NCI-H187 (cell line): ENCODE measurements around the gene NOS1.
"Not testable (repeated sequence)": the region's sequence is repeated elsewhere in the genome, so short reads cannot be mapped to it uniquely, and the experiment has no call there.

Experiments
- DNase-seq, 2 experiments: peaks; one replicate each; lab custom pipeline; 2025; lab: John Stamatoyannopoulos, UW

NOS1 gene

DNA sequence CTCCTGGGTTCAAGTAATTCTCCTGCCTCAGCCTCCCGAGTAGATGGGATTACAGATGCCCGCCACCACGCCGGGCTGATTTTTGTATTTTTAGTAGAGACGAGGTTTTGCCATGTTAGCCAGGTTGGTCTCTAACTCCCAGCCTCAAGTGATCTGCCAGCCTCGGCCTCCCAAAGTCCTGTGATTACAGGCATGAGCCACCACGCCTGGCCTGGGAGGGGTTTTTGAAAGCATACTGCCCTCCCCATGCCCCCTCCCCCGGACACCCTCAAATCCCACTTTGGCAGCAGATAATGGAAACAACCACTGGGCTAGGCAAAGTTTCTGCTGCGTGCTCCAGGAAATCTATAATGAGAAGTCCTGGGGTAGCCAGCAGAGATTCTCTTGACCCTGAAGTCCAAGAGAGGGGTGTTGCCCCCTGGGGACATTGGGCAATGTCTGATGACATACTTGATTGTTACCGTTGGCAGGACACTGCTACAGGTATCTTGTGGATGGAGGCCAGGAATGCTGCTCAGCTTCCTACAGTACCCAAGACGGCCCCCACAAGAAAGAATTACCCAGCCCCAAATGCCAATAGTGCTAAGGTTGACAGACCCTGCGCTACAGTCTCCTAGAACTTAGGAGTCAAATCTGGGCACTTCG, 152.5 kb downstream of the NOS1 start:
- no peak for DNase-seq

DNA sequence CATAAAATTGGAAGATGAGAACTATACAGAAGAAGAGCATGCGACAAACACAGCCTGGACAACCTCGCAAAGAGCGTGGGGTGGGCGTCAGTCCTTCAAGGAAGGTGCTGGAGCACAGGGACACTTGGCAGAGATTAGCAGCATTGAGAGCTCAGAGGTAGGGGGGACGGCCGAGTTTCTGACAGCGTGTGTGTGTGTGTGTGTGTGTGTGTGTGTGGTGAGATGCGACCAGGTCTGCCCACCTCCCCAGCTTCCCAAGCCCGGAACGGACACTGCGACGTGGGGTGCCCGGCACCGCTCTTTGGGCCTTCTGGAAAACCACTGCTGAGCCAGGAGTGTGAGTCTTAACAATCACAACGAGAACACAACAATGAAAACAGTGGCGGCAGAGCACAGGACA, 153.2 kb downstream of the NOS1 start:
- DNase-seq = no peak

DNA sequence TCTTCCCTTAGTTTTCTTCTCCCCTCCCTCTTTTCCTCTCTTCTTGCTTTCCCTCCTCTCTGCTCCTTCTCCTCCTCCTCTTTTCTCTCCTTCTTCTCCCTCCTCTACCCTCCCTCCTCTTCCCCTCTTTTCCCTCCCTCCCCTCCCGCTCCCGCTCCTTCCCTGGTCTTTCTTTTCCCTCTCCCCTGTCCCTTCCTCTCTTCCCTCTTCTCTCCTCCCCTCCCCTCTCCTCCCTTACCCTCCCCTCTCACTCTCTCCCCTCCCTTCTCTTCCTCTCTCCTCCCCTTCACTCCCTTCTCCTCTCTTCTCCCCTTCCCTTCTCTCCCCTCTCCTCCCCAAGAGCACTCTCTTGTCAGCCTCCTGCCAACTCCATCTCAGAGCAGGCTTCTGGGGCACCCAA, 153.8 kb downstream of the NOS1 start:
- no peak for DNase-seq

- DNase-seq = no peak
Measured at GRCh38 chr12:117202556-117202955, 158.9 kb downstream of the NOS1 start.

DNA sequence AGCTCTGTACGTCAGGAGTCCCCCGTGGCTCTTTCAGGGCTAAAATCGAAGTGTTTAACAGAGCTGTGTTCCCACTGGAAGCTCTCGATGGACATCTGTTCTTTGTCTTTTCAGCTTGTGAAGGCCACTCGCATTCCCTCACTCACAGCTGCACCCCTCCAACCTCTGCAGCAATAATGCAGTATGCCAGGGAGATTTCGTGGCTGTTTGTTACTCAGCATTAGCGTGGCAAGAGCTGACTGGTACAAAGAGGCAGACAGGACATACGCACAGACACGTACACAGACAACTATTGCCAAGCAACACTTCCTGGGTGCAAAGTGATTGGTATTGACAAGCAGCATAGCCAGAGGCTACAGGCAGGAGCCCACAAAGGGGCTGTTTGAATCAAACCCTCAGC, 159.4 kb downstream of the NOS1 start:
- no peak for DNase-seq

GRCh38 chr12:117199956-117200744, 161.3 kb downstream of the NOS1 start:
- not testable (repeated sequence) for DNase-seq

DNA sequence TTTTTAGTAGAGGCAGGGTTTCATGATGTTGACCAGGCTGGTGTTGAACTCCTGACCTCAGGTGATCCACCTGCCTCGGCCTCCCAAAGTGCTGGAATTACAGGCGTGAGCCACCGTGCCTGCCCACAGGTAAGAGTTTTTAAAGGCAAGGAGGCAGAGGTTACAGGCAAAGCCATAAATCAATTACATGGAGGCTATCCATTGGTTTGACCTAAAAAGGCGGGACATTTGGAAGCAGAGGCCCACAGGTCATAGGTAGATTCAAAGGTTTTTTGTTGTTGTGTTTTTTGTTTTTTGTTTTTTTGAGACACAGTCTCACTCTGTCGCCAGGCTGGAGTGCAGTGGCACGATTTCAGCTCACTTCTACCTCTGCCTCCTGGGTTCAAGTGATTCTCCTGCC, 165.1 kb downstream of the NOS1 start:
- not testable (repeated sequence) for DNase-seq

DNA sequence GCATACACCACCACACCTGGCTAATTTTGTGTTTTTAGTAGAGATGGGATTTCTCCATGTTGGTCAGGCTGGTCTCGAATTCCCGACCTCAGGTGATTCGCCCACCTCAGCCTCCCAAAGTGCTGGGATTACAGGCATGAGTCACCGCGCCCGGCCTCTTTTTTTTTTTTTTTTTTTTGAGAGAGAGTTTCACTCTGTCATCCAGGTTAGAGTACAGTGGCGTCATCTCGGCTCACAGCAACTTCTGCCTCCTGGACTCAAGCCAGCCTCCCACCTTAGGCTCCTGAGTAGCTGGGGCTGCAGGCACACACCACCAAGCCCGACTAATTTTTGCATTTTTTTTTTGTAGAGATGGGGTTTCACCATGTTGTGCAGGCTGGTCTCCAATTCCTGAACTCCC, 166.4 kb downstream of the NOS1 start:
- not testable (repeated sequence) for DNase-seq

DNA sequence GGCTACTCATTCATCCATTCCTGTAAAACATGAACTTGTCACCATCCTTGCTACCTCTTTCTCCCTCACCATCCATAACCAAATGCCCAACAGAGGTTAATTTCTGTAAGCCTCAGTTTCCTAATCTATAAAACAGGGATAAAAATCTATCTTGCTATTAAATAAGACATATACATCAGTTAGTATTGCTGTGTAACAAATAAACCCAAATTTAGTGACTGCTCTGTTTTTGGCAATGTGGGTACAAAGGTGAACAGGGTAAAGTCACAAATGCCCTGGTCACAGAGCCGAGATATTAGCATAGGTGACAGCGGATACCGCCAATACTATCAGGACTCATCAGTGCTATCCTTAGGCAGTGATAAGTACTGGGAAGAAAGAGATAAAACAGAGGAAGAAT, 167.5 kb downstream of the NOS1 start:
- DNase-seq = no peak

DNA sequence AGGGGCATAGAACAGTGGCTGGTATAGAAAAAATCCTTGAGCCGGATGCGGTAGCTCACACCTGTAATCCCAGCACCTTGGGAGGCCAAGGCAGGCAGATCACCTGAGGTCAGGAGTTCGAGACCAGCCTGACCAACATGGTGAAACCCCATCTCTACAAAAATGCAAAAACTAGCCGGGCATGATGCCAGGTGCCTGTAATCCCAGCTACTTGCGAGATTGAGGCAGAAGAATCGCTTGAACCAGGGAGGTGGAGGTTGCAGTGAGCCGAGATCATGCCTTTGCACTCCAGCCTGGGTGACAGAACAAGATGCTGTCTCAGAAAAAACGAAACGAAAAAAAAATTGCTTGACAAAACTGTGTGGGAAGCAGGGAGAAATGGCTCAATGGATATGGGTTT, 168.8 kb downstream of the NOS1 start:
- not testable (repeated sequence) for DNase-seq

- DNase-seq = no peak
Measured at GRCh38 chr12:117192057-117192456, 169.4 kb downstream of the NOS1 start.

DNA sequence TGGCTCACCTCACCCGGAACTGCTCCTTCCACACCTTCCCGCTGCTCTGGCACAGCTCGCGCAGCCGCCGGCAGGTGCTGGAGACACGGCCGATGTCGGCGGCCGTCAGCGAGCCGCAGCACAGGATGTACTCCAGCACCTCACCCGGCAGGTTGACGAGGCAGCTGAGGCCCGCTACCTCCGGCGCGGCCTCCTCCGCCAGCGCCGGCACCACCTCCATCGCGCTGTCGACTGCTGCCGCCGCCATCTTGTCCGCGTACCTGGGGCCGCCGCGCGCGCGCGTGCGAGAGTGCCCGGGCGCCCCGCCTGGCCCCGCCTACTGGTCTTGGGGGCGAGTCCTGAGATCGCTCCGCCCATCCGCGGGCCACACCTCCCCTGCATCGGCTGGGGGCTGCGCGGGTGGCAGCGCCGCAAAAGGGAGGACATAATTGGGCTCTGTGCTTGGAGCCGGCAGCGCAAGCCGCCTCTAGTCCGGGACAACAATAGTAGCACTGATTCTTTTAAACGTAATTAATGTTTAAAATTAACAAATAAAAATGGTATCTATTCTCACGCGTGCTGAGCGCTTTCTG, 171.1 kb downstream of the NOS1 start, which contains the start of gene FBXO21:
FBXO21 (minus strand) TSS at position 261 of the 572 bp plus-strand sequence; CDS start at position 247, 14 bp downstream.
- peak; percentile 83 to 92 for DNase-seq

- DNase-seq = no peak
Measured at GRCh38 chr12:117189725-117190209, 171.7 kb downstream of the NOS1 start.

- DNase-seq = no peak
Measured at GRCh38 chr12:117188961-117189724, 172.3 kb downstream of the NOS1 start.

- DNase-seq = no peak
Measured at GRCh38 chr12:117188121-117188665, 173.2 kb downstream of the NOS1 start.

- no peak for DNase-seq
Measured at GRCh38 chr12:117187421-117187820, 174.0 kb downstream of the NOS1 start.

DNA sequence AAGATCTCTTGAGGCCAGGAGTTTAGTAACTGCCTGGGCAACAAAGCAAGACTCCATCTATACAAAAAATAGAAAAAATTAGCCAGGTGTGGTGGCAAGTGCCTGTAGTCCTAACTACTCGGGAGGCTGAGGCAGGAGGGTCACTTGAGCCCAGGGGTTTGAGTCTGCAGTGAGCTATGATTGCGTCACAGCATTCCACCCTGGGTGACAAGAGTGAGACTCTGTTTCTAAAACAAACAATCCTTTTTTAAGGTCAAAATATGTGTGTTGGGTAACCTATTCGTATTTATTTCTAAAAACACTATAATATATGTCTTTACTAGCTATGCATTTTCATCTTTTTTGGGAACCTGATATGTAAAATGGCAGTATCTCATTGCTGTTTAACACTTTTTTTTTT, 178.6 kb downstream of the NOS1 start:
- no peak for DNase-seq

DNA sequence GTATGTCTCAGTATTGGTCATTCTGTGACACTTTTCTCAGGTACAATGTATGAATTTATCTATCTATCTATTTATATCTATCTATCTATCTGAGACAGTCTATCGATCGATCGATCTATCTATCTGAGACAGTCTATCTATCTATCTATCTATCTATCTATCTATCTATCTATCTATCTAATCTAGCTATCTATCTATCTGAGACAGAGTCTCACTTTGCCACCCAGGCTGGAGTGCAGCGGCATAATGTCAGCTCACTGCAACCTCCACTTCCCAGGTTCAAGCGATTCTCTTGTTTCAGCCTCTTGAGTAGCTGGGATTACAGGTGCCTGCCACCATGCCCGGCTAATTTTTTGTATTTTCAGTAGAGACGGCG, 180.0 kb downstream of the NOS1 start:
- DNase-seq = not testable (repeated sequence)

GRCh38 chr12:117180758-117181467, 180.5 kb downstream of the NOS1 start:
- no peak for DNase-seq

GRCh38 chr12:117178745-117179144, 182.7 kb downstream of the NOS1 start:
- no peak for DNase-seq

- no peak for DNase-seq
Measured at GRCh38 chr12:117178301-117178700, 183.1 kb downstream of the NOS1 start.
